OCI-LY1 (cell line): Measurements from ENCODE around the gene CHST11.

ENCODE experiments used
- H2AFZ ChIP-seq: fragments of 200-600 bp; sonication (generic), shearing (Covaris generic); 2 replicates; pipeline ENCODE4 v1.6.0; 2014; ENCODE audit warnings: antibody characterized with exemption, mild to moderate bottlenecking, low read length
- H3F3A ChIP-seq: fragments of 200-600 bp; sonication (generic), shearing (Covaris generic); 2 replicates; pipeline ENCODE4 v1.6.0; 2014; ENCODE audit warnings: mild to moderate bottlenecking, antibody characterized with exemption, low read length, moderate library complexity; ENCODE audit not compliant: insufficient read depth
- H3K27ac ChIP-seq: fragments of 200-600 bp; sonication (generic); 2 replicates; pipeline ENCODE4 v1.5.1; 2014; ENCODE audit warnings: low read length, mixed run types, mild to moderate bottlenecking, low read depth; ENCODE audit not compliant: poor library complexity, severe bottlenecking
- H3K27me3 ChIP-seq: fragments of 200-600 bp; sonication (generic); 2 replicates; pipeline ENCODE4 v1.6.0; 2014; ENCODE audit warnings: antibody characterized with exemption, mild to moderate bottlenecking, low read length, moderate library complexity; ENCODE audit not compliant: insufficient read depth
- H3K36me3 ChIP-seq: fragments of 200-600 bp; sonication (generic); 2 replicates; pipeline ENCODE4 v1.6.1; 2014; ENCODE audit warnings: mild to moderate bottlenecking, antibody characterized with exemption, low read length, moderate library complexity, mixed read lengths; ENCODE audit not compliant: insufficient read depth
- H3K4me1 ChIP-seq: fragments of 200-600 bp; sonication (generic); 2 replicates; pipeline ENCODE4 v1.5.1; 2014; ENCODE audit warnings: mild to moderate bottlenecking, low read length, moderate library complexity; ENCODE audit not compliant: insufficient read depth, severe bottlenecking
- H3K4me2 ChIP-seq: fragments of 200-600 bp; sonication (generic), shearing (Covaris generic); 2 replicates; pipeline ENCODE4 v1.6.1; 2014; ENCODE audit warnings: low read length
- H3K4me3 ChIP-seq: fragments of 200-600 bp; sonication (generic); 2 replicates; pipeline ENCODE4 v1.5.1; 2014; ENCODE audit warnings: low read length, low read depth, mild to moderate bottlenecking, mixed read lengths; ENCODE audit not compliant: poor library complexity, severe bottlenecking
- H3K79me2 ChIP-seq: fragments of 200-600 bp; shearing (Covaris generic); 2 replicates; pipeline ENCODE4 v1.6.1; 2016; ENCODE audit warnings: mixed run types, low read length, mixed read lengths; ENCODE audit not compliant: insufficient read depth
- H3K9ac ChIP-seq: fragments of 200-600 bp; sonication (generic), shearing (Covaris generic); 2 replicates; pipeline ENCODE4 v1.6.1; 2014; ENCODE audit warnings: mild to moderate bottlenecking, low read length, mixed read lengths
- H3K9me2 ChIP-seq: fragments of 200-600 bp; sonication (generic), shearing (Covaris generic); 2 replicates; pipeline ENCODE4 v1.6.1; 2014; ENCODE audit warnings: low read depth, mild to moderate bottlenecking, low read length, mixed read lengths
- H3K9me3 ChIP-seq: fragments of 200-600 bp; shearing (Covaris generic); 2 replicates; pipeline ENCODE4 v1.6.1; 2014; ENCODE audit warnings: low read length, mixed read lengths
- H4K20me1 ChIP-seq: fragments of 200-600 bp; sonication (generic), shearing (Covaris generic); 2 replicates; pipeline ENCODE4 v1.6.0; 2016; ENCODE audit warnings: mild to moderate bottlenecking, low read length; ENCODE audit not compliant: insufficient read depth
- EZH2 ChIP-seq: fragments of 200-600 bp; sonication (generic), shearing (Covaris generic); IDR thresholded peaks from 2 replicates; pipeline ENCODE4 v1.8.0; 2017; ENCODE audit warnings: borderline replicate concordance, mixed run types, mild to moderate bottlenecking, antibody characterized with exemption, low read length, moderate library complexity, mixed read lengths
- TF ChIP-seq, protein P1 (sequence below): fragments of 200-600 bp; sonication (generic), shearing (Covaris generic); IDR thresholded peaks from 2 replicates; pipeline ENCODE4 v1.5.1; 2017; ENCODE audit warnings: mild to moderate bottlenecking, antibody characterized with exemption, low read length, moderate library complexity, mixed read lengths

Gene CHST11

DNA sequence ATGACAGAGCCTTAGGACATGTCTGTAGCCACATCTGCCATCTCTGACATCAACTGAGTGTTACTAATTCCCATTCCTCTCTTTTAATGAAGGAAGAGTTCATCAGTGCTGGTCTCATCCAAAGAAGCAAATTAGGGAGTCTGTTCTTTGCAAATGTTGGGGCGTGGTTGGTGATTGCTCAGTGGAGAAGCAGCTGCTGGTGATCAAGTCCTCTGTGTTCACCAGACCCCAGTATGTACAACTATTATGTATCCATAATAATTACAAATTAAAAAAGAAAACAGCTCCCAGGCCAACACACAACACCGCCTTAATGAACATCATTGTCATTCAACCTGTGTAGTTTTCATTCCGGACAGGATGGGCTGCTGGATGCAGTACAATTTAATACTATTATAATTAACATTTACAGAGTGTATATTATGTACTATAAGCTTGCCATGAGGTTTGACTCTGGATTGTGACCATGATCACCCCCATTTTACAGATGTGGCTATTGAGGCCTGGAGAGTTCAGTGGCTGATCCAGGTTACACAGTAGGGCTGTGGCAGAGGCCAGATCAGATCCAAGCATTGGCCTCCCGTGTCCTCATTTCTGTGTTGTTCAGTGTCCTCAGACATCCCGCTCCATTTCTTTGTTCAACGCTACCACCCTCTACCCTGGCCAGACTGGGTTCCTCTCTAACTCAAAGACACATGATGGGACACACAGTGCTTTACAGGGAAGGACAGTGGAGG lies 179.0 kb downstream of the CHST11 start:
- Histone ChIP-seq H3K4me1 (no peaks in the 10 kb centered on the region), H3K79me2 (no peaks in the 10 kb centered on the region), H2AFZ (no peak overlapping the region), H3F3A (no peaks in the 10 kb centered on the region), H3K36me3 (no peaks in the 10 kb centered on the region), H3K27ac (no peak overlapping the region), H4K20me1 (no peaks in the 10 kb centered on the region), H3K9ac (no peak overlapping the region), H3K4me3 (no peak overlapping the region), H3K9me3 (no peaks in the 10 kb centered on the region; the same call in 1 of the 2 replicates), H3K27me3 (no peaks in the 10 kb centered on the region), H3K9me2 (no peaks in the 10 kb centered on the region), H3K4me2 (no peak overlapping the region)
- TF ChIP-seq EZH2, result no peak

DNA sequence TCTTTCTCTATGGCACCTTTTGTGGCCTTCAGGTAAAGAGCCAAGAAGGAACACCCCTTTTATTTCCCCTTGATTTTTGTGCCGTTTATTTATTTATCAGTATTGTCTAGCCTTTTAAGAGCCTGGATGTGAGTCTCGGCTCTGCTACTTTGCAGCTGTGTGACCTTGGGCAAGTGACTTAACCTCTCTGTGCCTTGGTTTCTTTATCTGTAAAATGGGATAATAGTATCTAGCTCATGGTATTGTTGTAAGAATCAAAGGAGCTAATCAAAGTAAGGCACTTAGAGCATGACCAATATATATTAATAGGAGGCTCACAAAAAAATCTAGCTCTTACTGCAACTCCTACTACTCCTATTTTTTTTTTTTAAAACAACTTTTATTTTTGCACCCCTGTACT lies 179.7 kb downstream of the CHST11 start:
- Histone ChIP-seq H3K4me2 (no peak overlapping the region), H3K4me1 (no peaks in the 10 kb centered on the region), H3K79me2 (no peaks in the 10 kb centered on the region), H3K9me3 (no peaks in the 10 kb centered on the region; the same call in 1 of the 2 replicates), H3K27ac (no peak overlapping the region), H3K27me3 (no peaks in the 10 kb centered on the region), H3K4me3 (no peak overlapping the region), H4K20me1 (no peaks in the 10 kb centered on the region), H3F3A (no peaks in the 10 kb centered on the region), H2AFZ (no peak overlapping the region), H3K36me3 (no peaks in the 10 kb centered on the region; the same call in 1 of the 2 replicates), H3K9ac (no peak overlapping the region), H3K9me2 (no peaks in the 10 kb centered on the region)
- no peak for TF ChIP-seq EZH2
- TF ChIP-seq, protein P1, sequence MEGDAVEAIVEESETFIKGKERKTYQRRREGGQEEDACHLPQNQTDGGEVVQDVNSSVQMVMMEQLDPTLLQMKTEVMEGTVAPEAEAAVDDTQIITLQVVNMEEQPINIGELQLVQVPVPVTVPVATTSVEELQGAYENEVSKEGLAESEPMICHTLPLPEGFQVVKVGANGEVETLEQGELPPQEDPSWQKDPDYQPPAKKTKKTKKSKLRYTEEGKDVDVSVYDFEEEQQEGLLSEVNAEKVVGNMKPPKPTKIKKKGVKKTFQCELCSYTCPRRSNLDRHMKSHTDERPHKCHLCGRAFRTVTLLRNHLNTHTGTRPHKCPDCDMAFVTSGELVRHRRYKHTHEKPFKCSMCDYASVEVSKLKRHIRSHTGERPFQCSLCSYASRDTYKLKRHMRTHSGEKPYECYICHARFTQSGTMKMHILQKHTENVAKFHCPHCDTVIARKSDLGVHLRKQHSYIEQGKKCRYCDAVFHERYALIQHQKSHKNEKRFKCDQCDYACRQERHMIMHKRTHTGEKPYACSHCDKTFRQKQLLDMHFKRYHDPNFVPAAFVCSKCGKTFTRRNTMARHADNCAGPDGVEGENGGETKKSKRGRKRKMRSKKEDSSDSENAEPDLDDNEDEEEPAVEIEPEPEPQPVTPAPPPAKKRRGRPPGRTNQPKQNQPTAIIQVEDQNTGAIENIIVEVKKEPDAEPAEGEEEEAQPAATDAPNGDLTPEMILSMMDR, result no peak

DNA sequence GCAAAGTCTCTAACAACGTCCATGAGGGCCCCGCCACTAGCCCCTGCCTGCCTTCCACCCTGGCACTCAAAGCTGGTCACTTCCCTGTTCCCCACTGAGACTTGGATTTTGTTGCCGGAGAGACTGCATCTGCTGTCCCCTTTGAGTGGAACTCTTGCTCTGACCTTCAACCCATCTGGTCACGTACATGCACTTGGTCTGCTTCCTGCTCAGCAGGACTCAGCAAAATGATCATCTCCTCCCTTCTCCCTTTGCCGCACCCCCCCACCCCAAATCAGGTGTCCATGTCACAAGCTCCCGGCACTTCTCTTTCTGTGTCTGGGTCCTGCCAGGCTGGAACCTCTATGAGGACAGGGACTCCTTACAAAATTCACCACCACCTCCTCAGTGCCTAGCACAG lies 180.9 kb downstream of the CHST11 start:
- H3K27me3 ChIP-seq, result no peaks in the 10 kb centered on the region
- no peaks in the 10 kb centered on the region for H3K4me1 ChIP-seq
- H3K9ac ChIP-seq, result no peak overlapping the region
- no peaks in the 10 kb centered on the region for H3K9me2 ChIP-seq
- no peak overlapping the region for H3K27ac ChIP-seq
- no peaks in the 10 kb centered on the region; the same call in 1 of the 2 replicates for H3K36me3 ChIP-seq
- H3K79me2 ChIP-seq, result no peaks in the 10 kb centered on the region
- H4K20me1 ChIP-seq, result no peaks in the 10 kb centered on the region
- no peak for TF ChIP-seq EZH2
- TF ChIP-seq, protein P1, result no peak
- H3K4me3 ChIP-seq, result no peak overlapping the region
- no peak overlapping the region for H3K4me2 ChIP-seq
- H2AFZ ChIP-seq, result no peak overlapping the region
- no peaks in the 10 kb centered on the region for H3F3A ChIP-seq
- H3K9me3 ChIP-seq, result no peaks in the 10 kb centered on the region; the same call in 1 of the 2 replicates
